Mesothelial cell of epicardium (in vitro differentiated cells): ENCODE measurements around the gene CARNS1. TPM values are rescaled to one million over a fixed set of nuclear protein-coding genes. Genes with fewer than 3 reads are reported as not detected.

Experiments used
- DNase-seq, 2 experiments: peaks; one replicate each; pipeline ENCODE4 v3.0.0; 2021; ENCODE audit warnings: low spot score in 2 of 2; ENCODE audit not compliant: unreplicated experiment in 2 of 2
- H3K27ac Mint-ChIP-seq: 2 replicates; pipeline ENCODE4 v1.8.0; 2021; ENCODE audit warnings: mixed read lengths
- H3K27me3 Mint-ChIP-seq: 2 replicates; pipeline ENCODE4 v1.8.0; 2021; ENCODE audit warnings: low read depth, mixed read lengths
- H3K36me3 Mint-ChIP-seq: 2 replicates; pipeline ENCODE4 v1.8.0; 2021; ENCODE audit warnings: mixed read lengths
- H3K4me1 Mint-ChIP-seq: 2 replicates; pipeline ENCODE4 v1.8.0; 2021; ENCODE audit warnings: mixed read lengths
- H3K4me3 Mint-ChIP-seq: 2 replicates; pipeline ENCODE4 v1.8.0; 2021; ENCODE audit warnings: mild to moderate bottlenecking, moderate library complexity, mixed read lengths
- H3K9me3 Mint-ChIP-seq: 2 replicates; pipeline ENCODE4 v1.8.0; 2021; ENCODE audit warnings: mixed read lengths
- total RNA-seq: library from RNA; stranded (reverse); gene quantifications from 3 replicates; pipeline ENCODE4 v1.2.1, GENCODE V29; 2021
- TF ChIP-seq, protein P1 (sequence below): fragments of 200-600 bp; sonication (generic); IDR thresholded peaks from one replicate; pipeline ENCODE4 v1.5.0; 2021; ENCODE audit warnings: antibody characterized with exemption; ENCODE audit not compliant: unreplicated experiment

Gene CARNS1, protein sequence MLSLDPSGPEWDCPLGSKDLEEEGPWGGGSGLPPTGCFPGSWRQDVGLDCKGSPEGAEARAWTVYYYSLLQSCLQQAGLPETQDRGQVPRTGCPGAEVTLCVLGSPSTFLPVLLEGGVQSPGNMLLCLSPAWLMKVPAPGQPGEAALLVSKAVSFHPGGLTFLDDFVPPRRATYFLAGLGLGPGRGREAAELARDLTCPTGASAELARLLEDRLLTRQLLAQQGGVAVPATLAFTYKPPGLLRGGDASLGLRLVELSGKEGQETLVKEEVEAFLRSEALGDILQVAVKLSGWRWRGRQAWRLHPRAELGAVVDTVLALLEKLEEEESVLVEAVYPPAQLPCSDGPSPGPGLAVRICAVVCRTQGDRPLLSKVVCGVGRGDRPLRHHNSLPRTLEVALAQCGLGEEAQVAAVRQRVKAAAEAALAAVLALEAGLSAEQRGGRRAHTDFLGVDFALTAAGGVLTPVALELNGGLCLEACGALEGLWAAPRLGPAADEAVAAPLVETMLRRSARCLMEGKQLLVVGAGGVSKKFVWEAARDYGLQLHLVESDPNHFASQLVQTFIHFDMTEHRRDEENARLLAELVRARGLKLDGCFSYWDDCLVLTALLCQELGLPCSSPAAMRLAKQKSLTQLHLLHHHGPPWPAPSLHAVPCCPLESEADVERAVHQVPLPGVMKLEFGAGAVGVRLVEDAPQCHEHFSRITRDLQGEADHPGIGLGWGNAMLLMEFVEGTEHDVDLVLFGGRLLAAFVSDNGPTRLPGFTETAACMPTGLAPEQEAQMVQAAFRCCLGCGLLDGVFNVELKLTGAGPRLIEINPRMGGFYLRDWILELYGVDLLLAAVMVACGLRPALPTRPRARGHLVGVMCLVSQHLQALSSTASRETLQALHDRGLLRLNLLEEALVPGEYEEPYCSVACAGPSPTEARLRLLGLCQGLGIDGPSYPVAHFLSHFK
- total RNA-seq: 19.5 to 24.6 TPM (median 21.1 TPM) in 3 replicates

DNA sequence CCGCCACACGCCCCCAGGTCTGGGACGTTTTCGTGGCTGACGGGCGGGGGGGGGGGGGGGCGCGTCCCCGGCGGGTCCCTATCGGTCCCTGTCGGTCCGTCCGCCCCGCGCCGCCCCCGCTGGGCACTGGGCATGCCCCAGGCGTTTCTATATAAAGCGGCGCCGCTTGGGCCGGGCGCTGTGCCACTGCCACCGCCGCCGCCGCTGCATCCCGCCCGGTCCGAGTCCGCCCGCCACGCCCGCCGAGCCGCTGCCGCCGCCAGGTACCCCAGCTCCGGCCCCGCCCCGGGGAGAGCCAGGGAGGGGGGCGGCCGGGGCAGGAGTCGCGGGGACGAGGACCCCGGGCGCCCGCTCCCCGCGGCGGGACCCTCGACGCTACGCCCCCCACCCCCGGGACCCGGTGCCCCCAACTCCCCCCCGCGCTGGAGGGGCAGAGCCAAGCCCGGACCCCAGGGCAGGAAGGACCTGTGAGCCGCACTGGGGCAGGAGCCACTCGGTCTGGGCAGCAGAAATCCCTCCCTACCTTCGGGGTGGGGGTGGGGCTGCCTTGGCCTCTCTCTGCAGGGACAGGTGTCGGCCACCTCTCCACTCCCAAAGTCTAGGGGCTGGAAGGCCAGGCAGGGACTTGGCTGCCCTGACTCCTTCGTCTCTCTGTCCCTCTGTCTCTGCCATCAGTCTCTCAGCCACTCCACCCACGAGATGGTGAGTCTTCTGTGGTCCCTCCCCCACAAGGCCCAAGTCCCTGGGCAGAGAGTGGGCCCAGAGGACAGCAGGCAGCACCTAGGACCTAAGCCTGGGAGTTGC is at the start of gene CARNS1:
CARNS1 (plus strand) TSS at position 178 of the 804 bp plus-strand sequence; CDS start at position 700, 522 bp downstream.
- Mint-ChIP-seq H3K4me1 (peaks cover 24% of the 10 kb centered on the region), H3K4me3 (peak within 1 kb of the TSS; percentile 62), H3K27ac (peak within 1 kb of the TSS; percentile 83), H3K9me3 (no peaks in the 10 kb centered on the region), H3K36me3 (no peaks in the 10 kb centered on the region), H3K27me3 (peaks cover 45% of the 10 kb centered on the region)
- no peak for DNase-seq
- TF ChIP-seq, protein P1, sequence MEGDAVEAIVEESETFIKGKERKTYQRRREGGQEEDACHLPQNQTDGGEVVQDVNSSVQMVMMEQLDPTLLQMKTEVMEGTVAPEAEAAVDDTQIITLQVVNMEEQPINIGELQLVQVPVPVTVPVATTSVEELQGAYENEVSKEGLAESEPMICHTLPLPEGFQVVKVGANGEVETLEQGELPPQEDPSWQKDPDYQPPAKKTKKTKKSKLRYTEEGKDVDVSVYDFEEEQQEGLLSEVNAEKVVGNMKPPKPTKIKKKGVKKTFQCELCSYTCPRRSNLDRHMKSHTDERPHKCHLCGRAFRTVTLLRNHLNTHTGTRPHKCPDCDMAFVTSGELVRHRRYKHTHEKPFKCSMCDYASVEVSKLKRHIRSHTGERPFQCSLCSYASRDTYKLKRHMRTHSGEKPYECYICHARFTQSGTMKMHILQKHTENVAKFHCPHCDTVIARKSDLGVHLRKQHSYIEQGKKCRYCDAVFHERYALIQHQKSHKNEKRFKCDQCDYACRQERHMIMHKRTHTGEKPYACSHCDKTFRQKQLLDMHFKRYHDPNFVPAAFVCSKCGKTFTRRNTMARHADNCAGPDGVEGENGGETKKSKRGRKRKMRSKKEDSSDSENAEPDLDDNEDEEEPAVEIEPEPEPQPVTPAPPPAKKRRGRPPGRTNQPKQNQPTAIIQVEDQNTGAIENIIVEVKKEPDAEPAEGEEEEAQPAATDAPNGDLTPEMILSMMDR: no peak

DNA sequence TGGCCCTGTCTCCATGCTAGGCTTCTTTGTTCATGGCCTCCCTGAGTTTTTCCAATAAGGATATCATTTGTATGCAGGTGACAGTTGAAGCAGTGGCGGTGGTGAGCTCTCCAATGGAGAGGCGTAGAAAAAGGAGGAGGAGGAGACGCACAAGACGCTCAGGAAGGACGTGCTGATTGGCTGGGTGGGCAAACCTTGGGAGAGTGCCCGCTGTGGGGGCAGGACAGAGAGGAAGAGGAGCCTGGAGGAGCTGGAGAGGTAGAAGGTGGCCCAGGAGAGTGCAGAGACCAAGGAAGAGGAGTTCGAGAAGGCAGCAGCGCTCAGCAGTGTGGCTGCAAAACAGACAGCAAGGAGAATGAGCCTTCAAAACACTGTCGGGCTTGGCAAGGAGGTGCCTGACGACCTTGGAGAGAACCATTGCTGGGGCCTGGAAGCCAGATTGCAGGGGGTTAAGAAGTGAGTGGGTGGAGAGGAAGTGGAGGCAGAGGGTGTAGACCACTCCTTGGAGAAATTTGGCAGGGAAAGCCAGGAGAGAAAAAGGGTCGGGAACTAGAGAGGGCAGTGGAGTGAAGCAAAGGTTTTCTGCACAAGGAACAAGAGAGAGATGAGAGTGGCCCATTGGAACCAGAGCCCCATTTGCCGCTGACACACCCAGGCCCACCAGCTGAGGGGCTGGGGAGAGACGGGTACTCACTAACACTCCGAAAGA is 49.6 kb upstream of the CARNS1 start:
- DNase-seq: no peak
- peak overlapping the region; percentile 72 for H3K27ac Mint-ChIP-seq
- peaks cover 46% of the 10 kb centered on the region for H3K4me1 Mint-ChIP-seq
- TF ChIP-seq, protein P1: no peak
- H3K4me3 Mint-ChIP-seq: peak overlapping the region; percentile 2
- no peaks in the 10 kb centered on the region for H3K36me3 Mint-ChIP-seq
- no peaks in the 10 kb centered on the region for H3K27me3 Mint-ChIP-seq
- H3K9me3 Mint-ChIP-seq: no peaks in the 10 kb centered on the region

DNA sequence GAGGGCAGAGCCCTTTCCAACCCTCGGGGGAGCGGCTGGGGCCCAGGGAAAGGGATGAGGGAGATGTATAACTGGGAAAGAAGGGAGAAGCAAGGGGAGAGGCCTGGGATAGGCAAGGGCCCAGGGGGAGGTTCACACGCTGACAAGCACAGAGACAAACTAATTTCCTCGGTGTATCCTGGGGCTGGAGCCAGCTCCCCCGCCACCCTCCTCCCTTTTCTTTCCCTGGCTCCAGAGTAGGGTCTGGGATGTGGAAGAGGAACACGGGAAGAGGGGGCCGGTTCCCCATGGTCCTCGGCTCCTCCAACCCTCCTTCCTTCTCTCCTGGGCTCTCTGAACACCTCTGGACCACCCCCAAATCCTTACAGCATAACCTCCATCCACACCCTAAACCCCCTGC is 48.9 kb upstream of the CARNS1 start:
- H3K27ac Mint-ChIP-seq: peak overlapping the region; percentile 72
- H3K27me3 Mint-ChIP-seq: no peaks in the 10 kb centered on the region
- peak overlapping the region; percentile 2 for H3K4me3 Mint-ChIP-seq
- no peak for DNase-seq
- no peaks in the 10 kb centered on the region for H3K9me3 Mint-ChIP-seq
- H3K4me1 Mint-ChIP-seq: peaks cover 53% of the 10 kb centered on the region
- H3K36me3 Mint-ChIP-seq: no peaks in the 10 kb centered on the region
- TF ChIP-seq, protein P1: no peak

DNA sequence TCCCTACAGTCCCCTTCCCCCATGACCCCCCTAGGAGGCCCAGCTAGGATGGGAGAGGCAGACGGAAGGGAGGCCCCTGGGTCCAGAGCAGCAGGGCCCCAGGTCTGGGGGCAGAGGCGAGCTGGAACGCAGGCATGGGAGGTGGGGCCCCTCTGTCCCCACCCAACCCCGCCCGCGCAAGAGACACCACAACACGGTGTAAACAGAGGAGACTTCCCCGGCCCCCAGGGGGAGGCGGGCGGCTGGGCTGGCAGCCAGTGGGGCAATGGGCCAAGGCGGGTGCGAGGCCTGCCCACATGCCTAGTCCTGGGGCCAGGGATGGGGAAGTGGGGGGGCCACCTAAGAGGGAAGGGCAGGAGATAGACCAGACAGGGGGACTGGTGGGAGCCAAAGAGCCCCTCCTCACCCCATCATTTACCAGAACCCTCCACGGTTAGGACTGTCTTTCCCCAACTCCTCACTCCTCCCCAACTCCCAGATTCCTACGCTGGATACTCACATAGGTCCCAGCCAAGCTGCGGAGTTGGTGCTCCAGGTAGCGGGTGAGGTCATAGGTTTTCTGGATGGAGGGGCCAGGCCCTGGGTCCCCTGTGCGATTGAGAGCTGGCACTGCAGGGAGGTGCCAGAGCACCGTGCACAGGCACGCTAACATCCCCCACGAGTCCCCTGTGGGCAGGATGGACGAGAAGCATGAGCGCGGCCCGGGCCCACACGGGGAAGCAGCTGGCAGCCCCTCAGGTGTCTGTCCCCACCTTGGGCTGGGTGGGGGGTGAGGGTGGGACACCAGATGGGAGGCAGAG is 48.3 kb upstream of the CARNS1 start:
- peak overlapping the region; percentile 72 for H3K27ac Mint-ChIP-seq
- no peaks in the 10 kb centered on the region for H3K36me3 Mint-ChIP-seq
- H3K9me3 Mint-ChIP-seq: no peaks in the 10 kb centered on the region
- H3K27me3 Mint-ChIP-seq: no peaks in the 10 kb centered on the region
- DNase-seq: no peak
- H3K4me1 Mint-ChIP-seq: peaks cover 57% of the 10 kb centered on the region
- H3K4me3 Mint-ChIP-seq: no peak overlapping the region
- TF ChIP-seq, protein P1: no peak
